ENCODE results near the gene BRMS1. TPM values are rescaled to one million over a fixed set of nuclear protein-coding genes. Genes with fewer than 3 reads are reported as not detected.

BRMS1 gene
- total RNA-seq, 1 experiment from 2014 or later: 123 TPM

DNA sequence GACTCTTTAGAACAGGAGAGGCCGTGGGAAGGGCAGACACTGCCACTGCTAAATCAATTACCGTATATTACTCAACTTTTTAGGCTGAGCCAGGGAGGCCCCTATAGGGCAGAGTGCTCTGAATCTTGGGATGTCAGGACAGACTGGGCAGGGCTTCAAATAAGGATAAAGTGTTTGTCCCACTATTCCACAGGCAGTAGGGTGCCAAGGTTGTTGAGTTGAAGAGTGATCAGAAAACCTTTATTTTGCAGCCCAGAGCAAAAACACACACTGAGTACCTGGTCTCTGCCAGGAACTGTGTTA lies 4.1 kb upstream of the BRMS1 start:
- no peaks in the 10 kb centered on the region for H3K36me3 ChIP-seq (ENCODE audit: low read depth, low read length)
- intact Hi-C loops (cut with micrococcal nuclease): loop anchor here (2.0 kb wide), 1 partner anchor 22 kb away; the partner anchor contains the start of gene SLC29A2
- no peaks in the 10 kb centered on the region for H3K9me3 ChIP-seq (ENCODE audit: low read length)
- POLR2A ChIA-PET (ENCODE audit: unreplicated experiment): no interaction called here
- ATAC-seq: no peak
- H3K4me3 ChIP-seq (ENCODE audit: low read length): no peak overlapping the region
- H3F3A ChIP-seq (ENCODE audit: low read length, unreplicated experiment): no peaks in the 10 kb centered on the region
- H2AFZ ChIP-seq (ENCODE audit: low read length): no peak overlapping the region
- BruUV-seq (replicated peaks): no TSS peak
- H3K27ac ChIP-seq (ENCODE audit: low read length): no peak overlapping the region
- no peak overlapping the region for H3K9ac ChIP-seq (ENCODE audit: low read length)
- no peak for DNase-seq
- H3K27me3 ChIP-seq (ENCODE audit: low read length): no peaks in the 10 kb centered on the region
- H3K4me1 ChIP-seq (ENCODE audit: insufficient read depth, low read length): peaks cover 25% of the 10 kb centered on the region
- H4K20me1 ChIP-seq (ENCODE audit: low read length): no peaks in the 10 kb centered on the region
- H3K9me2 ChIP-seq (replicated peaks; ENCODE audit: low read length): no peaks in the 10 kb centered on the region
- CTCF ChIA-PET: no interaction called here
- H3K4me2 ChIP-seq (ENCODE audit: low read length): no peak overlapping the region
- no peak for TF ChIP-seq EZH2phosphoT487 (IDR thresholded peaks at IDR 0.05; ENCODE audit: borderline replicate concordance, low read length)
- TF ChIP-seq, protein P1, sequence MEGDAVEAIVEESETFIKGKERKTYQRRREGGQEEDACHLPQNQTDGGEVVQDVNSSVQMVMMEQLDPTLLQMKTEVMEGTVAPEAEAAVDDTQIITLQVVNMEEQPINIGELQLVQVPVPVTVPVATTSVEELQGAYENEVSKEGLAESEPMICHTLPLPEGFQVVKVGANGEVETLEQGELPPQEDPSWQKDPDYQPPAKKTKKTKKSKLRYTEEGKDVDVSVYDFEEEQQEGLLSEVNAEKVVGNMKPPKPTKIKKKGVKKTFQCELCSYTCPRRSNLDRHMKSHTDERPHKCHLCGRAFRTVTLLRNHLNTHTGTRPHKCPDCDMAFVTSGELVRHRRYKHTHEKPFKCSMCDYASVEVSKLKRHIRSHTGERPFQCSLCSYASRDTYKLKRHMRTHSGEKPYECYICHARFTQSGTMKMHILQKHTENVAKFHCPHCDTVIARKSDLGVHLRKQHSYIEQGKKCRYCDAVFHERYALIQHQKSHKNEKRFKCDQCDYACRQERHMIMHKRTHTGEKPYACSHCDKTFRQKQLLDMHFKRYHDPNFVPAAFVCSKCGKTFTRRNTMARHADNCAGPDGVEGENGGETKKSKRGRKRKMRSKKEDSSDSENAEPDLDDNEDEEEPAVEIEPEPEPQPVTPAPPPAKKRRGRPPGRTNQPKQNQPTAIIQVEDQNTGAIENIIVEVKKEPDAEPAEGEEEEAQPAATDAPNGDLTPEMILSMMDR (conservative IDR thresholded peaks at IDR 0.05; ENCODE audit: low read depth, low read length): no peak
- TF ChIP-seq EZH2 (IDR thresholded peaks at IDR 0.05; ENCODE audit: low read length, unreplicated experiment): no peak
- peaks cover 25% of the 10 kb centered on the region for H3K79me2 ChIP-seq (ENCODE audit: low read length)

DNA sequence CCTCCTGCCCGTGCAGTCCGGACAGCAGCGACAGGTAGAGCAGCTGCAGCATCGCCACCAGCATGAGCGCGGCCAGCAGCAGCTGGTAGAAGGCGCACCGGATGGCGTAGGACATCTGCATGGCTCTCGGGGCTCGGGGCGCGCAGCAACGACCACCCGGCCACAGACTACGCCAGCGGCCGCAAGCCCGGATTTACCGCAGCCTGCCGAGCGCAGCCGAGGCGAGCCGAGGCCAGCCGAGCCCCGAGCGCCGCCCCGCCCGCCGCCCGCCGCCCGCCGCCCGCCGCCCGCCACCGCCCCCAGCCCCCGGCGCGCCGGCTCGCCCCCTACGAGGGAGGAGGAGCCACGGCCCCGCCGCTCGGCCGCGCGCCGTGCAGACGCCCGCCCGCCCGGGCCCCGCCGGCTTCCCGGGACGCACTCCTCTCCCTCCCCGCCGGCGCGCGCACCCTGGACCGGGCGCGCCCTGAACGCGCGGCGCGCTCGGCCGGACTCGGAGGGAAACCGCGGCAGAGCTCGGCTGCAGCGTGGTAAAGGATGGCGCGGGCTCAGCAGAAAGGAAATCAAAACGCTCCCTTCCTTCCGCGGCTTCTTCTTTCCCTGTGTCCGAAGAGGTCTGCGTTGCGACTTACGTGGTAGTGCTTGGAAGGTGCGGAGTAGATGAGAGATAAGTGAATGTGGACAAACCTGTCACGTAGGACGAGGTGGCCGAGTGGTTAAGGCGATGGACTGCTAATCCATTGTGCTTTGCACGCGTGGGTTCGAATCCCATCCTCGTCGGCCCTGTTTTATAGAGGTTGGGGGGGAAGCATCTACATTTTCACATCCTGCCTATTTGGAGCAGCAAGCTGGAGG lies 2.7 kb upstream of the BRMS1 start, which contains the start of gene B4GAT1:
B4GAT1 (minus strand) TSS at position 205 of the 852 bp plus-strand sequence; CDS start at position 121, 84 bp downstream.
- Histone ChIP-seq H3K9me2 (replicated peaks; ENCODE audit: low read length) (no peaks in the 10 kb centered on the region), H2AFZ (ENCODE audit: low read length) (peak within 1 kb of the TSS; percentile 98), H3K4me1 (ENCODE audit: insufficient read depth, low read length) (peaks cover 35% of the 10 kb centered on the region), H4K20me1 (ENCODE audit: low read length) (no peaks in the 10 kb centered on the region), H3K27me3 (ENCODE audit: low read length) (no peaks in the 10 kb centered on the region), H3K9ac (ENCODE audit: low read length) (peak within 1 kb of the TSS; percentile 72), H3F3A (ENCODE audit: low read length, unreplicated experiment) (no peaks in the 10 kb centered on the region), H3K36me3 (ENCODE audit: low read depth, low read length) (no peaks in the 10 kb centered on the region), H3K9me3 (ENCODE audit: low read length) (no peaks in the 10 kb centered on the region), H3K79me2 (ENCODE audit: low read length) (peaks cover 39% of the 10 kb centered on the region), H3K4me3 (ENCODE audit: low read length) (peak within 1 kb of the TSS; percentile 94), H3K4me2 (ENCODE audit: low read length) (peak within 1 kb of the TSS; percentile 92), H3K27ac (ENCODE audit: low read length) (no peak within 1 kb of the TSS; the same call in 1 of the 2 replicates)
- ChIA-PET POLR2A (ENCODE audit: unreplicated experiment) (interaction anchor here (0.6 to 1.6 kb wide), 3 partner anchors 17 to 41 kb away, joined by 3 to 5 read pairs (median 5); no protein-coding TSS in a partner anchor), CTCF (no interaction called here)
- TF ChIP-seq, protein P1 (conservative IDR thresholded peaks at IDR 0.05; ENCODE audit: low read depth, low read length): no peak
- no peak for TF ChIP-seq EZH2 (IDR thresholded peaks at IDR 0.05; ENCODE audit: low read length, unreplicated experiment)
- no peak for TF ChIP-seq EZH2phosphoT487 (IDR thresholded peaks at IDR 0.05; ENCODE audit: borderline replicate concordance, low read length)
- DNase-seq (peak; percentile 98), ATAC-seq (peak; percentile 64)
- BruUV-seq (replicated peaks): no TSS peak
- intact Hi-C loops (cut with micrococcal nuclease): loop anchor here (2.0 kb wide), 1 partner anchor 23 kb away; the partner anchor contains the start of gene SLC29A2

Data from PC-3 (cell line).